Left lobe of liver (tissue), 2 donors: ENCODE data around the gene TRIM66. TPM values are rescaled to one million over a fixed set of nuclear protein-coding genes. Genes with fewer than 3 reads are reported as not detected.

Experiments used
- ATAC-seq: fragments of 200-7000 bp; cut with Tn5 transposase; one replicate; pipeline ENCODE4 v1.9.1; 2020; ENCODE audit warnings: mild to moderate bottlenecking, moderate library complexity
- DNase-seq: peaks from one replicate; pipeline ENCODE4 v3.0.0-alpha.2; 2020; ENCODE audit warnings: low spot score
- total RNA-seq: library from RNA; stranded (reverse); gene quantifications from one replicate; pipeline ENCODE4 v1.2.1, GENCODE V29; 2021
- donor health status: DM: no; HTN: no; CAD: no; lungs with moderate emphysema.
- donor health status: DM: no; HTN: yes; CAD: no.

TRIM66 gene
- total RNA-seq, 1 donor from 2014 or later = 13.3 TPM

DNA sequence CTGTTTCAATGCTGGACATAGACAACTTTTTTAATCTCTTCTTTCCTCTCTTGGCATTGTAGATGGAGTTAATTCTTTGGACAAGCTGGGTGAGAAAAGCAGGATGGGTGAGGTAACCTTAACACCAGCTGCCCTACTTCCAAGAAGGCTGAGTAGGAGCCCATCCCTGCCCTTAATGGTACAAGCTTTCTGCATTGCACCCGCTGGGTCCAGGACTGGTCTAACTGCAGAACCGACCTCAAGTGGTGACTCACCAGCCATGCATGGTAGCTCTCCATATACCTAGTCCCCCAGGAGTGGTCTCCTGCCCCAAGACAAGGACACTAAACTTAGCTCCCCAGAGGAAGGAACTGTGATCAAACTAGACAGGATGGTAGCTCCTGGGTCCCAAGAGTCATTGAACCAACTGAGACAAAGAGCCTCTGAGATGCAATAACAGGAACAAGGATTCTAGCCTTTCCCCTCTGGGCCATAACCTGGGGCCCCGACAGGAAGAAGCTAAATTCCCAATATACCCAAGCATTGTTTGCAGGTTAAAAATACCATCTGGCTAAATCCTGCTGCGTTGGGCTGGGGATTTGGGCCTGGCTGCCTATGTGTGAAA, 32.3 kb upstream of the TRIM66 start:
- no peak for DNase-seq
- ATAC-seq = no peak

- ATAC-seq (peak; percentile 59), DNase-seq (no peak)
These were observed 31.4 kb upstream of the TRIM66 start for GRCh38 chr11:8713760-8714454.

DNA sequence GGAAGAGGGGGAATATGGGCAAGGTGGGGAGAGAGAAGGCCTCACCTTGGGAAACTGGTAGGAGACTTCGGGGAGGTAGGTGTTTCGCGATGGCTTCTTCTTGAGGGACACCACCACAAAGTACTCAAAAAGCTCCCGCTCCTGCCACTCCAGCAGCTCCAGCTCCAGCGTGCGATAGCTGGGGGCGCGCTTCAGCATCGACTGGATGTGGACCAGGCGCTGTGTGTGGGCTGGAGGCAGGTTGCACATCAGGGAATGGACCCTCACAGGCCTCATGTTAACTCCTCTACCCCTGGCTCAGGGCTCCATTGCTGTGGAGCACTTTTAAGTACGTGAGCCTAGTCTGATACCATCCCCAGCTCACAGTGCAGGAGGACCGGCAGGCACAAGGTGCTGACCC, 30.0 kb upstream of the TRIM66 start:
- no peak for ATAC-seq
- no peak for DNase-seq

GRCh38 chr11:8711895-8712442, 29.5 kb upstream of the TRIM66 start:
- DNase-seq (no peak), ATAC-seq (no peak)

DNA sequence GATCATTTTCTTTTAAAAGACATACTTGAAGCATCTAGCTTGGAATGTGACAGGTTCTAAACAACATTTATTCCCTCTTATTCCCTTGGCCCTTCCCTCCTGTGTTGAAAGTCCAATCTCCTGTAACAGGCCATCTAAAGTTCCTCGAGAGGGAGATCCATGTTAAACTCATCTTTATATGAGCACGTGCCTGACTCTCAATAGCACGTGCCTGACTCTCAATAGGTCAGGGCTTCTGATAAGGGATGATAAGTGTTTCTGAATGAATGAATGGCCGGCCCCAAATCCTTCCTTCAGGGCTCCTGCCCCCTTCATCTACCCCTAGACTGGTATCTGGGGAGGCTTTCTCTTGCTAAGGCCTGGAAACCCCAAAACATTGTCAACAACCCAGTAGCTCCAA, 27.3 kb upstream of the TRIM66 start:
- DNase-seq = no peak
- no peak for ATAC-seq

DNA sequence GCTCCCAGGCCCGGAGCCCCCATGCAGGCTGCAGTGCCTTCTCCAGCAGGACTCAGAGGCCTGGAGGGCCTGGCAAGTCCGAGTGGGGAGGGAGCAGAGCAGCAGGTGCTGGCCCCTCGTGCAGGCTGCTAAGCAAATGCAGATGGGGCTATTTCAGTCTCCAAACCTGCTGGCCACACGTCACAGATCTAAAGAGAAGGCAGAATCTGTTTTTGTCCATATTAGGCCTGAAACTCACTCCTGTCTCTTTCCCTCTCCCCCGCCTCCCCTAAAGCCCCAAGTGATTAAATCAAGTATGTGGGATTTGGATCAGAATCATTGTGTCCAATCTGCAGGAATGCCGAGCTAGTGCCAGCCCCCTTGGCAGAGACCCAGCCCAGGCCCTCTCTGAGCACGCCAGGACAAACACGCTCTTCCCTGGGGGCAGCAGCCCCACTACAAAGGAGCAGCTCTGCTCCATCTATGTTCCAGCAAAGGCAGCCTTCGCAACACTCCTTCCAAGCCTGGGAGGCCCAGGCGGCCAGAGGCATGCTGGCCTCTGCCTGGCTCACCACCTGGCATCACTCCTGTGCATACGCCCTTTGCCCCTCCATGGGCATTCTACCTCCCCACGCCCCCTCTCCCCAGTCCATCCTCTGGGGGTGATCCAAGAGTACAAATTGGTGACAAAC, 26.7 kb upstream of the TRIM66 start:
- peak; percentile 76 for DNase-seq
- ATAC-seq = peak; percentile 87

- no peak for DNase-seq
- ATAC-seq = no peak
These were observed 25.2 kb upstream of the TRIM66 start for GRCh38 chr11:8707541-8708191.

DNA sequence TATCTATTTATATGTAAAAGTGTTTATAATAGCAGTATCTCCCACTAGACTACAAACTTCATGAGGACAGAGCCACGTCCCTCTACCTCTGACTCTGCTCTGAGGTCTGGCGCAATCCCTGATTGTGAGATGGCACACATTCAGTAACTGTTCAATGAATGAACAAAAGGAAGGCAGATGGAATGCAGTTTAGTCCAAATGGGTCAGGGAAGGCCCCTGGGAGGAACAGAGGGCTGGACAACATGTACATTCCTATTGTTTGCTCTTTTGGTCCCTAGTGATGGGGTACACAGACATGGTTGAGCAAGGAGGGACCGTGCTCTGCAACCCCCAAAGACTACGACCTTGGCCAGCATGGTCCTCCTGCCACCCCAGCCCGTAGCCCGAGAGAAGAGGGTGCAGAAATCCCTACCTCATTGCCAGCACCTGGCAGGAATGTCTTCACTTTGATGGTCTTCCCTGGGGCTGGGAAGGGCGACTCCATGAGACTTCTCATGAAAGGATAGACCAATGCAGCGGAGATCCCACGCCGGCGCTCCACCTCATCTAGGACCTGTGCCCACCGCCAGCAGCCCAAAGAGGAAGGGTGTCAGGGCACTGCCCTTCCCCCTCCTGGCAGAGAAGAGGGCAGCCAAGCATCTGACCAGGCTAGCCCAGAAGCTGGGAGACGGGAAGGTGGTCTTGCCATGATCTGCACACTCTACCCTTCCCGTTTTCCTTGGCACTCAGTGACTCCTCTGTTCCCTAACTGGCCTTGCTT, 24.4 kb upstream of the TRIM66 start:
- no peak for ATAC-seq
- no peak for DNase-seq

- ATAC-seq = peak; percentile 5
- DNase-seq = no peak
These were observed 22.7 kb upstream of the TRIM66 start for GRCh38 chr11:8705146-8705545.

- ATAC-seq (no peak), DNase-seq (no peak)
These were observed 21.7 kb upstream of the TRIM66 start for GRCh38 chr11:8704136-8704535.

- ATAC-seq = no peak
- no peak for DNase-seq
These were observed 20.1 kb upstream of the TRIM66 start for GRCh38 chr11:8702598-8702915.

DNA sequence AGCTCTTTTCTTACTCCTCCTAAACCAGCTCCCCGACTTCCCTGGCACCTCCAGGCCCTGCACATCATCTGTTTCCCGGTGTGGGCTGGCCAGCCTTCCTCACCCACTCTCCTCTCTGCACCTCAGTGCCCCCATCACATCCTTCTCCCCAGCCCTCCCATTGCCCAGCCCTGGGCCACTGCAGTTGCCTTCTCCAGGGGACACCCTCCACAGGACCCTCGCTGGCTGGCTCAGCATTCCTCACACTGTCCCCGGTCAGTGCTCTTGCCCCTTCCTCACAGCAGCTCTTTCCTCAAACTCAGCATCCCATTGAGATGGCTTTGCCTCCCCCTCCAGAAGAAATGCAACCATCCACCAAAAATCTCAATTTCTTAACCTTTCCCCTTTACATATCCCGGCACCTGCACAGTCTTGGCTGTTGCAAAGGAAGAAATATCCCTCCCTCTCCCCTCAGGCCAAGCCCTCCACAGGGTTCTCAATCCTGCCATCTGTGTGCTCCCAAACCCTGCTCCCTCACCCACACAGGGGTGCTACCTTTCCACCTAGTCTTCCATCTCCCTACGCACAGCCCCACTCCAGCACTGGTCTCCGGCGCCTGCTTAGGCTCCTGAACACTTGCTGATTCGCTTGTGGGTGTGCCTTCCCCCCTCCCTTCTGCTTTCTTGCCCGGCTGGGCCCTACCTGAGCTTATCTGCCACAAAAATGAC, 19.6 kb upstream of the TRIM66 start:
- DNase-seq (no peak), ATAC-seq (no peak)

- ATAC-seq = peak; percentile 30
These were observed 17.4 kb upstream of the TRIM66 start for GRCh38 chr11:8699903-8700302.

GRCh38 chr11:8698917-8699441, 16.5 kb upstream of the TRIM66 start:
- ATAC-seq = no peak
- no peak for DNase-seq

More at GRCh38 chr11:8699903-8700302, 17.4 kb upstream of the TRIM66 start:
- DNase-seq = no peak

DNA sequence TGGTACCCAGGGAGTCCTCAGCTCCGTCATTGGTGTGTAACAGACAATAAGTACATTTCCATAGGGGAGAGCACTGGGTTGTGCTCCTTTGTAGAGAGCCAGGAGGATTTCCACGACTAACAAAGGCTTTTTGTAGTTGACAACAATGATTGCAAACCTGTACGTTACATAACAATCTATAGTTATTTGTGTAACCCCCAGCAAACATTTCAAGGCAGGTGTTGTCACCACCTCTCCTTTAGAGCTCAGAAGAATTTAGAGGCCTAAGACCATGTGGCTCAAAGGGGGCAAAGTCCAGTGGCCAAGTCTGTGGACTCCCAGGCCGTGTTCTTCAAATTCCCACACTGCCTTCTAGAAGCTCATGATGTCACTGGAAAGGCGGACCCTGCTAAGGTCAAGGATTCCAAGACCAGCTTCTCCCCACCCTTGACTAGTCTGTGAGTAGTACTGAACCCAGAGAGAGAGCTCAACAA, 15.9 kb upstream of the TRIM66 start:
- ATAC-seq = no peak

DNA sequence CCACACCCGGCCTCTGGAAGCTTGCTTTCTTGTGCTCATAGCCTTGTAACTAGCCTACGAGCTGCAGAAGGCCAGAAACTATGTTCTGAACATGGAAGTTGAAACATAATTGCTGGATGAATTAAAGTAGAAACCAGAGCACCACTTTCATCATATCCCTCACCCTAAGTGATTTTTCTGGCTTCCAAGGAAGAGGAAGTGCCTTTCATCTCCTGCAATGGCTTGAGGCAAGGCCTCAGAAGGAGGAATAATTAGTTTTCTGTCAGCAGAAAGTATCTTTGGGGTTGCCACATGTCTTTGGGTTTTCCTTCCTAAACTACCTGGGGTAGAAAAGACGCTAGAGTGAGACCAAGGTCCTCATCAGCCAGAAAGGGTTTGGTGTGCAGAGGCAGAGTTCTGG, 14.6 kb upstream of the TRIM66 start:
- ATAC-seq (no peak), DNase-seq (no peak)

More for the DNA sequence above, 15.9 kb upstream of the TRIM66 start:
- no peak for DNase-seq

GRCh38 chr11:8694137-8694536, 11.7 kb upstream of the TRIM66 start:
- no peak for DNase-seq
- no peak for ATAC-seq

DNA sequence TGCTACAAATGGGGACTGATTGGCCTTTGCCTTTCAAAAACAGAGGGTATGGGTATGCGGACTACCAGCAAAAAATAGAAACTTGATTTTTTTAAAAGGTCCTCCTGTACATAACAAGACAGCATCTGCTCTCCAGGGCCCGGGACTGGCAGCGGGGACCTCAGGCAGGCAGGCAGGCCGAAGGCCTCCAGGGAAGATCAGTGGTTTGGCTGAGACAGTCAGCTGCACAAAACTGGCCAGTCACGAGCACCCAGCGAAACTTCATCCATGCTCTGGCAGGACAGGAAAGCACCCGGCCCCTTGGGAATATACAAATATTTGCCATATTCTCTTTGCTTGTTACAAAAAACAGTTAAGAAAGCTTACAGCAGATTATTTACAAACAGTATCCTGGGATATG, 11.1 kb upstream of the TRIM66 start:
- no peak for DNase-seq
- no peak for ATAC-seq

- no peak for DNase-seq
These were observed 10.6 kb upstream of the TRIM66 start for GRCh38 chr11:8693010-8693551.

DNA sequence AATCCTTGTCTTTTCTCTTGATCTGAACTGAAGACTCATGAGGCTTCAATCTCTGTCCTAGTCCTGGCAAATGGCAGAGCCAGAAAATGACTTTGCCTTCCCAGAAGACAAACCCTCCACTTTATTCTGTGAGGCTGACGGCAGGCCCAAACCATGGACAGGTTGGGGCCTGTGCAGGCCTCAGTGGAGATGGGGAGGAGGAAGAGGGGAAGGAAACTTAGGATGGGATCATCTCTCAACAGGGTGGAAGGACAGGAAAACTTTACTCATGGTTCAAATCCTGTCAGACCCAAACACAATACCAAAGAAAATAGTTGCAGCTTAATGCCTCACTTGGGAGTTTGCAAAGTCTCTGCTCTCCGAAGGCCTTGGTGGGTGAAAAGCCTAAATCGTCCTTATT, 10.0 kb upstream of the TRIM66 start:
- ATAC-seq (no peak), DNase-seq (no peak)

More at GRCh38 chr11:8693010-8693551, 10.6 kb upstream of the TRIM66 start:
- ATAC-seq = no peak
